SK-N-SH (cell line): Measurements from ENCODE around the gene NT5C1B. TPM values are rescaled to one million over a fixed set of nuclear protein-coding genes. Genes with fewer than 3 reads are reported as not detected.

Experiments
- CTCF ChIA-PET: fragments of 300-600, 350-600 bp; formaldehyde crosslinking; extraction: SDS; loops from one replicate; lab custom pipeline; 2021; lab: Yijun Ruan, JAX
- POLR2A ChIA-PET: fragments of 350-600 bp; sonication (Branson Sonifier 250); formaldehyde crosslinking; extraction: SDS; loops from one replicate; lab custom pipeline; 2020; ENCODE audit warnings: antibody characterized with exemption, inconsistent platforms; lab: Yijun Ruan, JAX
- DNase-seq: peaks from one replicate; pipeline ENCODE4 v3.0.0; 2012
- H2AFZ ChIP-seq: fragments of 200-600 bp; sonication (generic); 2 replicates; pipeline ENCODE4 v1.8.1; 2016; ENCODE audit warnings: antibody characterized with exemption, mild to moderate bottlenecking, low read depth
- H3F3A ChIP-seq: fragments of 200-600 bp; sonication (generic); replicated peaks from 2 replicates; pipeline ENCODE3; 2016; ENCODE audit warnings: antibody characterized with exemption, mild to moderate bottlenecking; ENCODE audit not compliant: insufficient read depth
- H3K27ac ChIP-seq, 2 experiments: fragments of 200-500 bp in 1 of 2; fragments of 200-600 bp in 1 of 2; sonication (Bioruptor generic) in 1 of 2; sonication (generic), shearing (Covaris generic) in 1 of 2; 2 replicates each; pipeline versions ENCODE4 v1.5.1 to v1.6.1; 2014 to 2016; ENCODE audit warnings: low read depth in 2 of 2, inconsistent platforms in 1 of 2, low read length in 1 of 2, mild to moderate bottlenecking in 1 of 2, mixed read lengths in 1 of 2
- H3K27me3 ChIP-seq: fragments of 200-600 bp; sonication (generic), shearing (Covaris generic); 2 replicates; pipeline ENCODE4 v1.6.1; 2016; ENCODE audit warnings: mixed run types; ENCODE audit not compliant: insufficient read depth
- H3K36me3 ChIP-seq, 2 experiments: fragments of 200-500 bp in 1 of 2; fragments of 200-600 bp in 1 of 2; sonication (Bioruptor generic) in 1 of 2; sonication (generic) in 1 of 2; replicated peaks in 1 of 2; 2 replicates each; pipeline versions ENCODE3 to v1.5.1; 2014 to 2016; ENCODE audit warnings: low read length in 1 of 2, mild to moderate bottlenecking in 1 of 2; ENCODE audit not compliant: insufficient read depth in 2 of 2, control insufficient read depth in 1 of 2
- H3K4me1 ChIP-seq, 2 experiments: fragments of 200-500 bp in 1 of 2; fragments of 200-600 bp in 1 of 2; sonication (Bioruptor generic) in 1 of 2; sonication (generic), shearing (Covaris generic) in 1 of 2; 2 replicates each; pipeline versions ENCODE4 v1.5.1 to v1.6.1; 2014 to 2016; ENCODE audit warnings: low read depth in 1 of 2, low read length in 1 of 2, mixed run types in 1 of 2; ENCODE audit not compliant: insufficient read depth in 2 of 2, control insufficient read depth in 1 of 2
- H3K4me2 ChIP-seq: fragments of 200-600 bp; sonication (generic), shearing (Covaris generic); 2 replicates; pipeline ENCODE4 v1.6.1; 2017; ENCODE audit warnings: mixed run types
- H3K4me3 ChIP-seq, 2 experiments: fragments of 200-500 bp in 1 of 2; fragments of 200-600 bp in 1 of 2; sonication (Bioruptor generic) in 1 of 2; sonication (generic), shearing (Covaris generic) in 1 of 2; 2 replicates each; pipeline versions ENCODE4 v1.5.1 to v1.8.1; 2014 to 2016; ENCODE audit warnings: low read depth in 2 of 2, inconsistent platforms in 1 of 2, low read length in 1 of 2, mild to moderate bottlenecking in 1 of 2, mixed read lengths in 1 of 2, moderate library complexity in 1 of 2
- H3K79me2 ChIP-seq: fragments of 200-600 bp; sonication (generic); 2 replicates; pipeline ENCODE4 v1.8.1; 2017; ENCODE audit warnings: mild to moderate bottlenecking; ENCODE audit not compliant: insufficient read depth
- H3K9ac ChIP-seq: fragments of 200-600 bp; sonication (generic); 2 replicates; pipeline ENCODE4 v1.6.1; 2017; ENCODE audit warnings: mixed run types
- H3K9me2 ChIP-seq: fragments of 200-600 bp; sonication (generic); 2 replicates; pipeline ENCODE4 v1.6.1; 2017; ENCODE audit warnings: mixed run types
- H3K9me3 ChIP-seq: fragments of 200-600 bp; sonication (generic); 2 replicates; pipeline ENCODE4 v1.6.1; 2017; ENCODE audit warnings: mixed run types, mild to moderate bottlenecking, moderate library complexity
- H4K20me1 ChIP-seq: fragments of 200-600 bp; sonication (generic); 2 replicates; pipeline ENCODE4 v1.6.1; 2017; ENCODE audit warnings: mild to moderate bottlenecking, mixed run types; ENCODE audit not compliant: insufficient read depth
- GATA2 ChIP-seq: sonication (generic); formaldehyde crosslinking; IDR thresholded peaks from 2 replicates; pipeline ENCODE4 v1.5.0; 2020; ENCODE audit warnings: mild to moderate bottlenecking, missing genetic modification reagents
- NFIC ChIP-seq: IDR thresholded peaks from 2 replicates; pipeline ENCODE4 v1.4.0; 2012; ENCODE audit warnings: borderline replicate concordance
- NRF1 ChIP-seq: IDR thresholded peaks from 2 replicates; pipeline ENCODE4 v1.6.1; 2012; ENCODE audit warnings: low read depth, mild to moderate bottlenecking, low read length
- RXRA ChIP-seq: IDR thresholded peaks from 2 replicates; pipeline ENCODE4 v1.4.0; 2012; ENCODE audit warnings: low read depth, mild to moderate bottlenecking, borderline replicate concordance
- TAF1 ChIP-seq: IDR thresholded peaks from 2 replicates; pipeline ENCODE4 v1.6.1; 2012; ENCODE audit warnings: low read depth, mild to moderate bottlenecking, low read length, moderate library complexity, borderline replicate concordance
- TEAD4 ChIP-seq: IDR thresholded peaks from 2 replicates; pipeline ENCODE4 v1.4.0; 2012; ENCODE audit warnings: mild to moderate bottlenecking, borderline replicate concordance; ENCODE audit not compliant: insufficient read depth
- WGBS: methylation state at CpG from one replicate; pipeline ENCODE4 v1.1.6; 2017; ENCODE audit warnings: low lambda C conversion rate; 5-methylcytosine and 5-hydroxymethylcytosine counted together
- polyA plus RNA-seq, 3 experiments: library from polyadenylated mRNA; depleted of rRNA; stranded (reverse); fragments of >200 nt; gene quantifications; 2 replicates each; pipeline ENCODE4 v1.2.3, GENCODE V29; 2012
- TF ChIP-seq, protein P1 (sequence below): IDR thresholded peaks from 2 replicates; pipeline ENCODE4 v1.4.0; 2012; ENCODE audit warnings: low read depth, borderline replicate concordance
- TF ChIP-seq, protein P2 (sequence below): fragments of 200-600 bp; sonication (generic); IDR thresholded peaks from 2 replicates; pipeline ENCODE4 v1.6.1; 2017; ENCODE audit warnings: antibody characterized with exemption, mild to moderate bottlenecking, moderate library complexity

Gene NT5C1B
- polyA plus RNA-seq, 1 of the 3 experiments (the other 2 are of a cell fraction), result not detected

DNA sequence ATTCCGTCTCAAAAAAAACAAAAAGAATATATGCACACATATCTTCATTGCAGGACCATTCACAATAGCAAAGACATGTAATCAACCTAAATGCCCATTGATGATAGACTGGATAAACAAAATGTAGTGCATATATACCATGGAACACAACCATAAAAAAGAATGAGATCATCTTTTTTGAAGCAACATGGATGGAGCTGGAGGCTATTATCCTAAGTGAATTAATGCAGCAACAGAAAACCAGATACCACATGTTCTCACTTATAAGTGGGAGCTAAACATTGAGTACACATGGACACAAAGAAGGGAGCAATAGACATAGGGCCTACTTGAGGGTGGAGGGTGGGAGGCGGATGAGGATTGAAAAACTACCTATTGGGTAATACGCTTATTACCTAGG, 8.8 kb downstream of the NT5C1B start:
- DNase-seq, result no peak
- 92% methylated on average over 3 of the region's 3 CpGs for WGBS
- Histone ChIP-seq H2AFZ (no peak overlapping the region), H3K4me2 (no peak overlapping the region), H3F3A (no peaks in the 10 kb centered on the region), H4K20me1 (no peaks in the 10 kb centered on the region), H3K4me3 (no peak overlapping the region), H3K27me3 (no peaks in the 10 kb centered on the region), H3K36me3 (peaks cover 0 to 19% of the 10 kb centered on the region in 2 experiments), H3K27ac (no peak overlapping the region), H3K9me2 (no peaks in the 10 kb centered on the region), H3K79me2 (no peaks in the 10 kb centered on the region), H3K9ac (no peak overlapping the region), H3K4me1 (no peaks in the 10 kb centered on the region), H3K9me3 (peaks cover 19% of the 10 kb centered on the region)
- CTCF ChIA-PET, result interaction anchor here (0.6 to 0.8 kb wide), 2 partner anchors 61 to 1295 kb away, joined by 3 read pairs; no protein-coding TSS in a partner anchor
- TF ChIP-seq GATA2 (CRISPR knock-in tag) (no peak), TAF1 (no peak)
- TF ChIP-seq, protein P1, sequence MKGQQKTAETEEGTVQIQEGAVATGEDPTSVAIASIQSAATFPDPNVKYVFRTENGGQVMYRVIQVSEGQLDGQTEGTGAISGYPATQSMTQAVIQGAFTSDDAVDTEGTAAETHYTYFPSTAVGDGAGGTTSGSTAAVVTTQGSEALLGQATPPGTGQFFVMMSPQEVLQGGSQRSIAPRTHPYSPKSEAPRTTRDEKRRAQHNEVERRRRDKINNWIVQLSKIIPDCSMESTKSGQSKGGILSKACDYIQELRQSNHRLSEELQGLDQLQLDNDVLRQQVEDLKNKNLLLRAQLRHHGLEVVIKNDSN, result no peak
- TF ChIP-seq, protein P2, sequence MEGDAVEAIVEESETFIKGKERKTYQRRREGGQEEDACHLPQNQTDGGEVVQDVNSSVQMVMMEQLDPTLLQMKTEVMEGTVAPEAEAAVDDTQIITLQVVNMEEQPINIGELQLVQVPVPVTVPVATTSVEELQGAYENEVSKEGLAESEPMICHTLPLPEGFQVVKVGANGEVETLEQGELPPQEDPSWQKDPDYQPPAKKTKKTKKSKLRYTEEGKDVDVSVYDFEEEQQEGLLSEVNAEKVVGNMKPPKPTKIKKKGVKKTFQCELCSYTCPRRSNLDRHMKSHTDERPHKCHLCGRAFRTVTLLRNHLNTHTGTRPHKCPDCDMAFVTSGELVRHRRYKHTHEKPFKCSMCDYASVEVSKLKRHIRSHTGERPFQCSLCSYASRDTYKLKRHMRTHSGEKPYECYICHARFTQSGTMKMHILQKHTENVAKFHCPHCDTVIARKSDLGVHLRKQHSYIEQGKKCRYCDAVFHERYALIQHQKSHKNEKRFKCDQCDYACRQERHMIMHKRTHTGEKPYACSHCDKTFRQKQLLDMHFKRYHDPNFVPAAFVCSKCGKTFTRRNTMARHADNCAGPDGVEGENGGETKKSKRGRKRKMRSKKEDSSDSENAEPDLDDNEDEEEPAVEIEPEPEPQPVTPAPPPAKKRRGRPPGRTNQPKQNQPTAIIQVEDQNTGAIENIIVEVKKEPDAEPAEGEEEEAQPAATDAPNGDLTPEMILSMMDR, result no peak
- POLR2A ChIA-PET, result no interaction called here

DNA sequence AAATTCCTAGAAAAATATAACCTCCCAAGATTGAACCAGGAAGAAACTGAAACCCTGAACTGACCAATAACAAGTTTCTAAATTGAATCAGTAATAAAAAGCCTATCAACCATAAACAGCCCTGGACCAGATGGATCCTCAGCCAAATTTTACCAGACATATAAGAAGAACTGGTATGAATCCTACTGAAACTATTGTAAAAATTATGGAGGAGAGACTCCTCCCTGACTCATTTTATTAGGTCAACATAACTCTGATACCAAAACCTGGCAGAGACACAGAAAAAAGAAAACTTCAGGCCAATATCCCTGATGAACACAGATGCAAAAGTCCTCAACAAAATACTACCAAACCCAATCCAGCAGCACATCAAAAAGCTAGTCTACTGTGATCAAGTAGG, 11.3 kb downstream of the NT5C1B start:
- POLR2A ChIA-PET, result interaction anchor here (0.6 kb wide), 1 partner anchor 770 kb away, joined by 8 read pairs; no protein-coding TSS in a partner anchor
- CTCF ChIA-PET, result no interaction called here
- no peak for DNase-seq

More for the DNA sequence above, 11.3 kb downstream of the NT5C1B start:
- Histone ChIP-seq H3K4me1 (no peaks in the 10 kb centered on the region), H3K36me3 (peaks cover 0 to 21% of the 10 kb centered on the region in 2 experiments), H3K9me3 (peaks cover 19% of the 10 kb centered on the region), H3K27ac (no peak overlapping the region), H2AFZ (no peak overlapping the region), H3K9me2 (no peaks in the 10 kb centered on the region), H3K27me3 (no peaks in the 10 kb centered on the region), H3K9ac (no peak overlapping the region), H3F3A (peaks cover 6% of the 10 kb centered on the region), H3K79me2 (no peaks in the 10 kb centered on the region), H3K4me2 (no peak overlapping the region), H4K20me1 (no peaks in the 10 kb centered on the region), H3K4me3 (no peak overlapping the region)
- TF ChIP-seq NFIC, result no peak
- no peak for TF ChIP-seq NRF1
- TF ChIP-seq TEAD4, result no peak
- TF ChIP-seq, protein P2, result no peak
- no peak for TF ChIP-seq RXRA
